Peyer's patch (tissue), 4 donors: ENCODE measurements around the gene NRARP. TPM values are rescaled to one million over a fixed set of nuclear protein-coding genes. Genes with fewer than 3 reads are reported as not detected.

ENCODE experiments used
- DNase-seq, 3 donors: peaks; one replicate each; pipeline ENCODE4 v3.0.0-alpha.2; 2017 to 2019
- H3K27ac ChIP-seq, 4 donors: fragments of 200-600 bp; sonication (generic); one replicate each; pipeline ENCODE4 v1.5.1; 2016 to 2019
- H3K27me3 ChIP-seq, 2 donors: fragments of 200-600 bp; sonication (generic); one replicate each; pipeline ENCODE4 v1.5.1; 2019
- H3K36me3 ChIP-seq, 3 donors: fragments of 200-600 bp; sonication (generic); one replicate each; pipeline ENCODE4 v1.5.1; 2016 to 2019
- H3K4me1 ChIP-seq, 4 donors: fragments of 200-600 bp; sonication (generic); one replicate each; pipeline ENCODE4 v1.5.1; 2016 to 2019
- H3K4me3 ChIP-seq, 4 donors: fragments of 200-600 bp; sonication (generic); 1 replicate in 3 of 4; 2 replicates in 1 of 4; pipeline ENCODE4 v1.5.1; 2016 to 2019; ENCODE audit warnings: mild to moderate bottlenecking in 1 of 4
- H3K9me3 ChIP-seq, 4 donors: fragments of 200-600 bp; sonication (generic); one replicate each; pipeline ENCODE4 v1.5.1; 2016 to 2019; ENCODE audit warnings: mild to moderate bottlenecking in 1 of 4
- POLR2A ChIP-seq, 2 donors: fragments of 450-650 bp; IDR thresholded peaks; one replicate each; pipeline ENCODE4 v1.5.1; 2017; ENCODE audit warnings: antibody characterized with exemption in 2 of 2, mild to moderate bottlenecking in 2 of 2, moderate library complexity in 2 of 2
- total RNA-seq, 4 donors: library from RNA; depleted of rRNA; stranded (reverse); fragments of >200 nt; gene quantifications; one replicate each; pipeline ENCODE4 v1.1.0, GENCODE V29; 2016
- TF ChIP-seq, protein P1 (sequence below), 6 experiments: fragments of 450-650 bp in 4 of 6; fragments of 200-600 bp in 2 of 6; sonication (generic) in 1 of 6; IDR thresholded peaks; one replicate each; pipeline ENCODE4 v1.5.1; 2017 to 2019; ENCODE audit warnings: antibody characterized with exemption in 6 of 6, mild to moderate bottlenecking in 3 of 6, moderate library complexity in 1 of 6

Gene NRARP
- total RNA-seq, 4 donors from 2014 or later, result 35.3 to 56.1 (median 43.8) TPM

DNA sequence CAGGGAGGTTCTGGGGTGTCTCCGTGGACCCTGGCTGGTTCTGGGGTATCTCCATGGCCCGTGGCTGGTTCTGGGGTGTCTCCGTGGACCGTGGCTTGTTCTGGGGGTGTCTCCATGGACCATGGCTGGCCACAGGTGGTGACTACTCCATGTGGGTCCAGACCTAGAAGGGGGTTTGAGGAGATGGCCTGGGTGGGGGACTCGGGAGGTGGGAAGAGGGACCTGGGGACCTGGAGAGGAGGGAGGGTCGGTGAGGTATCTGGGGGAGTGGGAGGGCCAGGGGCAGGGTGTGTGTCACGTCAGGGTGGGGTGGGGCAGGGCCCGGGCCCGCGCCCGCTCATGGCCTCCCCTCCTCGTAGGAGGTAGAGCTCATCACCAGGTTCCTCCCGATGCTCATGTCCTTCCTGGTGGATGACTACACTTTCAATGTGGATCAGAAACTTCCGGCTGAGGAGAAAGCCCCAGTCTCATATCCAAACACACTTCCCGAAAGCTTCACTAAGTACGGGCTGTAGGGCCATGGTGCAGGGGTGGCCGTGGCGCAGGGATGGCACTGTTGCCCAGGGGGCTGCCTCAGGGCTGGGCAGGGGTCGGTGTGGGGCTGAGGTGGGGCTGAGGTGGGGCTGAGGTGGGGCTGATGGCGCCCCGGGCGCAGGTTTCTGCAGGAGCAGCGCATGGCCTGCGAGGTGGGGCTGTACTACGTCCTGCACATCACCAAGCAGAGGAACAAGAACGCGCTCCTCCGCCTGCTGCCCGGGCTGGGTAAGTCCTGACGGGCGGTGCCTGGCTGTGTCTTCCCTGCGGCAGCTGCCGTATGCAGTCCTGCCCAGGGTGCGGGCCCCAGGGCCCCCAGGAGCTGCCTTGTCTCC is 35.3 kb downstream of the NRARP start:
- peaks cover 0 to 24% (median 10%) of the 10 kb centered on the region in 4 donors for H3K4me1 ChIP-seq
- H3K36me3 ChIP-seq, result peaks cover 0 to 46% (median 0%) of the 10 kb centered on the region in 3 donors
- peak overlapping the region in 1 of 4 donors; percentile 66 for H3K27ac ChIP-seq
- no peak overlapping the region for H3K4me3 ChIP-seq
- TF ChIP-seq POLR2A (IDR thresholded peaks at IDR 0.05), result no peak
- TF ChIP-seq, protein P1, sequence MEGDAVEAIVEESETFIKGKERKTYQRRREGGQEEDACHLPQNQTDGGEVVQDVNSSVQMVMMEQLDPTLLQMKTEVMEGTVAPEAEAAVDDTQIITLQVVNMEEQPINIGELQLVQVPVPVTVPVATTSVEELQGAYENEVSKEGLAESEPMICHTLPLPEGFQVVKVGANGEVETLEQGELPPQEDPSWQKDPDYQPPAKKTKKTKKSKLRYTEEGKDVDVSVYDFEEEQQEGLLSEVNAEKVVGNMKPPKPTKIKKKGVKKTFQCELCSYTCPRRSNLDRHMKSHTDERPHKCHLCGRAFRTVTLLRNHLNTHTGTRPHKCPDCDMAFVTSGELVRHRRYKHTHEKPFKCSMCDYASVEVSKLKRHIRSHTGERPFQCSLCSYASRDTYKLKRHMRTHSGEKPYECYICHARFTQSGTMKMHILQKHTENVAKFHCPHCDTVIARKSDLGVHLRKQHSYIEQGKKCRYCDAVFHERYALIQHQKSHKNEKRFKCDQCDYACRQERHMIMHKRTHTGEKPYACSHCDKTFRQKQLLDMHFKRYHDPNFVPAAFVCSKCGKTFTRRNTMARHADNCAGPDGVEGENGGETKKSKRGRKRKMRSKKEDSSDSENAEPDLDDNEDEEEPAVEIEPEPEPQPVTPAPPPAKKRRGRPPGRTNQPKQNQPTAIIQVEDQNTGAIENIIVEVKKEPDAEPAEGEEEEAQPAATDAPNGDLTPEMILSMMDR (IDR thresholded peaks at IDR 0.05), result no peak
- no peaks in the 10 kb centered on the region for H3K9me3 ChIP-seq
- no peak for DNase-seq
- H3K27me3 ChIP-seq, result no peaks in the 10 kb centered on the region

DNA sequence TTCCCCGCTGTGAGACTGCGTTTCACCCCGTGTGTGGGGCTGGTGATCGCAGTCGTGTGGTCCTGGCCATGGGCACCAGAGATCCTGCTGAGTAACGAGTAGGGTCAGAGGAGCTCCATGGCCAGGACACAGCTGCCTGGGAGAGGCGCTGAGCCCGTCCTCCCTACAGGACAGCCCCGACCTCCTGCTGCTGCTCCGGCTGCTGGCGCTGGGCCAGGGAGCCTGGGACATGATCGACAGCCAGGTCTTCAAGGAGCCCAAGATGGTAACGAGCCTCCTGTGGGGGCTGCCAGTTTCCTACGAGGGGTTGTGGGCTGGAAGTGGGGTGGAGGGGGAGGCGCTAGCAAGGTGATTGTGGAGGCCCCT is 35.9 kb downstream of the NRARP start:
- Histone ChIP-seq H3K36me3 (peaks cover 0 to 45% (median 0%) of the 10 kb centered on the region in 3 donors), H3K4me3 (no peak overlapping the region), H3K27me3 (no peaks in the 10 kb centered on the region), H3K27ac (no peak overlapping the region), H3K9me3 (no peaks in the 10 kb centered on the region), H3K4me1 (peaks cover 0 to 24% (median 10%) of the 10 kb centered on the region in 4 donors)
- no peak for TF ChIP-seq POLR2A (IDR thresholded peaks at IDR 0.05)
- DNase-seq, result no peak

DNA sequence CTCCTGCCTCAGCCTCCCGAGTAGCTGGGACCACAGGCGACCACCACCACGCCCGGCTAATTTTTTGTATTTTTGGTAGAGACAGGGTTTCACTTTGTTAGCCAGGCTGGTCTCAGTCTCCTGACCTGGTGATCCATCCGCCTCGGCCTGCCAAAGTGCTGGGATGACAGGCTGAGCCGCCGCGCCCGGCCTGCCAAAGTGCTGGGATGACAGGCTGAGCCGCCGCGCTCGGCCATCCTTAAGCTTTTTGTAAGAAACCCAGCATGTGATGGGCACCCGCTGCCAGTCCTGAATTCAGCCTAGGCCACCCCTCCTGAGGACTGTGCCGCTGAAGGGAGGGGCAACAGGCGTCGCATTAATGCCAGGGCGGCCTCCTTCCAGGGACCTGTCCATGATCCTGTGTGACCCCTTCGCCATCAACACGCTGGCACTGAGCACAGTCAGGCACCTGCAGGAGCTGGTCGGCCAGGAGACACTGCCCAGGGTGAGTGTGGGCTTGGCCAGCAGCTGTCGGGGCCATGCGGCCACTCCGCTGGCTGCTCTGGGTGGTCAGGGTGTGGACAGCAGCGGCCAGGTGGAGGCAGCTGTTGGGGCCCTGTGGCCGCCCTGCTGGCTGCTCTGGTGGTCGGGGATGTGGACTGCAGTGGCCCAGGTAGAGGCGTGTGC is 36.4 kb downstream of the NRARP start:
- Histone ChIP-seq H3K9me3 (no peaks in the 10 kb centered on the region), H3K4me3 (no peak overlapping the region), H3K36me3 (peaks cover 0 to 39% (median 0%) of the 10 kb centered on the region in 3 donors), H3K27me3 (no peaks in the 10 kb centered on the region), H3K4me1 (peaks cover 0 to 24% (median 8%) of the 10 kb centered on the region in 4 donors), H3K27ac (no peak overlapping the region)
- no peak for DNase-seq
- TF ChIP-seq POLR2A (IDR thresholded peaks at IDR 0.05), result no peak
- TF ChIP-seq, protein P1 (IDR thresholded peaks at IDR 0.05), result no peak

DNA sequence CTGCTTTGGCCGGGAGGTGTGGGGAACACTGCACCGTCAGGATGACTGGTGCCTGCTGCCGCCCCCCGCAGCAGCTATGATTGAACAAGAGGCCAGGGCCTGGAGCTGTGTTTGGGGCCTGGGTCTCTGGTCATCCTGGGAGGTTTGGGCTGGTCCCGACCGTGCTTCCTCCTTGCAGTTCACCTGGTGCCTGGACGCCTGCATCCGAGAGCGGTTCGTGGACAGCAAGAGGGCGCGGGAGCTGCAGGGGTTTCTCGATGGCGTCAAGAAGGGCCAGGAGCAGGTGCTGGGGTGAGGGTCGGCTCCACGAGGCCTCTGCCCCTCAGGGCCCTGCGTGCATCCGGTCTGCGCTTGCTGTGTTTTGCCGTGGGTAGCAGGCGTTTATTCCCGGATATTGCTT is 38.0 kb downstream of the NRARP start:
- Histone ChIP-seq H3K4me3 (no peak overlapping the region), H3K27me3 (no peaks in the 10 kb centered on the region), H3K4me1 (peaks cover 0 to 14% (median under 1%) of the 10 kb centered on the region in 4 donors), H3K27ac (no peak overlapping the region), H3K9me3 (no peaks in the 10 kb centered on the region), H3K36me3 (peaks cover 0 to 43% (median 0%) of the 10 kb centered on the region in 3 donors)
- DNase-seq, result no peak
- TF ChIP-seq POLR2A (IDR thresholded peaks at IDR 0.05), result no peak
- TF ChIP-seq, protein P1 (IDR thresholded peaks at IDR 0.05), result no peak

DNA sequence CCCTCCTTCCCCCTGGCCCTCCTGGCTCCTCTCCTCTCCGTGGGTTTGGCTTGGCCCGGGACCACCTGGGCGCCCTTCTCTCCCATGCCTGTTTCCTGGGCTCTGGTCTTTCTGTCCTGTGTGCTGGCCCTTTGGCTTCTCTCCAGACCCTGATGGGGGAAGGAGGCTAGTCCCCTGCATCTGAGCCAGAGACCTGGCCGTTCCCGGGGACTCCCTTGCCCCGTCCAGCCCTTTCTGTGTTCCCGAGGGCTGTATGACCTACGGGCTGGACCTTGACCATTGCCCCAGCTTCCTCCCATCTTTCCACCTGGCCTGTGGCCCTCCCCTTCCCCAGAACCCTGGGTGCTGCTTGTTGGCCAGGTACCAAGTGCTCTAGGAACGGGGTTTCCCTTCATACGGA is 38.6 kb downstream of the NRARP start:
- Histone ChIP-seq H3K4me3 (no peak overlapping the region), H3K36me3 (peaks cover 0 to 49% (median 0%) of the 10 kb centered on the region in 3 donors), H3K9me3 (no peaks in the 10 kb centered on the region), H3K4me1 (peaks cover 0 to 9% (median 0%) of the 10 kb centered on the region in 4 donors), H3K27ac (no peak overlapping the region), H3K27me3 (no peaks in the 10 kb centered on the region)
- TF ChIP-seq, protein P1 (IDR thresholded peaks at IDR 0.05), result no peak
- no peak for TF ChIP-seq POLR2A (IDR thresholded peaks at IDR 0.05)
- no peak for DNase-seq

DNA sequence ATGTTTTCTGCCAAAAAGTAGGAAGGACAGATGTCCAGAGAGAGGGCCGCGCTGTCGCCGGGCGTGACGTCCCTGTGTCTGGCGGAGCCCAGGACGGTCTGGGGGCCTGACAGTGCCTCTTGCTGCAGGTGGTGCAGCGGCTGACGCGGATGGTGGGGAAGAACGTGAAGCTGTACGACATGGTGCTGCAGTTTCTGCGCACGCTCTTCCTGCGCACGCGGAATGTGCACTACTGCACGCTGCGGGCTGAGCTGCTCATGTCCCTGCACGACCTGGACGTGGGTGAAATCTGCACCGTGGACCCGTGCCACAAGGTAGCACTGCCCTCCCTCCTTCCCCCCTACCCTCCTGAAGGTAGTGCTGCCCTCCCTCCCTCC is 39.2 kb downstream of the NRARP start:
- peaks cover 0 to 54% (median 0%) of the 10 kb centered on the region in 3 donors for H3K36me3 ChIP-seq
- no peak overlapping the region for H3K27ac ChIP-seq
- H3K27me3 ChIP-seq, result no peaks in the 10 kb centered on the region
- H3K4me3 ChIP-seq, result no peak overlapping the region
- H3K4me1 ChIP-seq, result peaks cover 0 to 3% (median 0%) of the 10 kb centered on the region in 4 donors
- H3K9me3 ChIP-seq, result no peaks in the 10 kb centered on the region
- no peak for TF ChIP-seq POLR2A (IDR thresholded peaks at IDR 0.05)
- TF ChIP-seq, protein P1 (IDR thresholded peaks at IDR 0.05), result no peak
- no peak for DNase-seq
